ENCODE data around the gene SEC31B.

SEC31B gene

DNA sequence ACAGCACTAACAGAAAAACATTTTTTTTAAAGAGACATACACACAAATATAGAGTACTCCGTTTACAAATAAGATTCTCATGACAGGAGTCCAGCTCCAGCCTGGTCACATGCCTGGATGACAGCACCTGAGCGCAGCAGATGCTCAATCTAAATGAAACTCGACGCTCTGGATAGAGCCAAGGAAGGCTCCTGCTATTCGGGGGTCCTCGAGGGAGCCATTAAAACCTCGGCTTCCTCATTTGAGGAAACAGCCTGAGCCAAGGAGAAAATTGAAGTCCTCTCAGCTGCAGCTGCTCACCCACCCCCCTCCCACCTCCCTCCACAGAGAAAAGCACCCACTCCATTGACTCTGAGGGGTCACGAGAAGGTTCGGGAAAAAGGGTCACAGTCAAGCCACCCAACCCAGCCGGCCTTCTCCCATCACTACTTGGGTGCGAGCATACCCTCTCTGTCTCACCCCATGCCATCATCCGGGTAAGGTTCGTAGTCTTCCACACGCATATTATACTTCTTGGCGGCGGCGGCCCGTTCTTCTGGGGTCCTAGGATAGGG is 9.3 kb upstream of the SEC31B start:
- no peak for DNase-seq

- no peak for DNase-seq
These were observed 8.6 kb upstream of the SEC31B start for GRCh38 chr10:100528123-100528886.

GRCh38 chr10:100524638-100525037 is 5.0 kb upstream of the SEC31B start:
- no peak for DNase-seq

- DNase-seq = no peak
These were observed 4.5 kb upstream of the SEC31B start for GRCh38 chr10:100524206-100524605.

- DNase-seq = no peak
These were observed 3.3 kb upstream of the SEC31B start for GRCh38 chr10:100522945-100523344.

DNA sequence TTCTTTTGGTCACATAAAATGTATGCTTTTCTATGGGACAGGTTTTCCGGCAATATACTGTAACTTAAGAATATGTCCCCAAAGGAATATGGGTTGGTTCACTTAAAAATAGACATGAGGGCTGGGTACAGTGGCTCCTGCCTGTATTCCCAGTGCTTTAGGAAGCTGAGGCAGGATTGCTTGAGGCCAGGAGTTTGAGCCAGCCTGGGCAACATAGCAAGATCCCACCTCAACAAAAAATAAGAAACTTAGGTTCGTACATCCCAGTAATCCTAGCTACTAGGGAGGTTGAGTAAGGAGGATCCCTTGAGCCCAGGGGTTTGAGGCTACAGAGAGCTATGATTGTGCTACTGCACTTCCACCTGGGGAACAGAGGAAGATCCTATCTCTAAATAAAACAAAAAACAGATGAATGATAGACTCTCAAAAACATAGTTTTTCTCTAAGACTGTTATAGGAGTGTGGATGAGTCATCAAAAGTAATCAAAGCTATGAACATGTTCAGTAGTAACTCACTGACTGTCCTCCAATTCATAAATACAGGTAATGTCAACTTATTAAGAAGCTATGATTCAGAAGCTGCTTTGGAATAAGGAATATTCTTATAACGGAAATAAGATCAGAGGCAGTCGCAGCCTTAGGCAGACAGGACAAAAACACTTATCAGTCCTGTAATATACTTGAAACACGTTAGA is 2.6 kb upstream of the SEC31B start:
- DNase-seq = no peak

DNA sequence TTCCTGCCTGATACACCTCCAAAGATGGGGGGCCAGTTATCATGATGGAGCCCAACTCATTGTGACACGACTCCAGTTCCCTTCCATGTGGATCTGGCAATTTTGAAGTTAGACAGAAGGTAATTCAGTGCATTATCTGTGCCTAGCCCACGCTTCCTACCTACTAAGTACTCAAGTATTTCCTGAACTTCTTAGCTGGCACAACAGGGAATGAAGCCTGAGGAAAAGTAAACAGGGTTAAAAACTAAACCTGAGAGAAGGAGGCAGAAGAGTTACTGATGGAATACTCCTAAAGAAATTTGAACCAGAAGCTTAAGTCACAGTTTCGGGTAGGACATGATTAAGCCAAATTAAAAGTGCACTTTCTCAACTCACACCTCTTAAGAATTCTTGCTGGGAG is 1.1 kb upstream of the SEC31B start:
- no peak for DNase-seq

- DNase-seq = peak; percentile 73
These were observed 860 bp downstream of the SEC31B start for GRCh38 chr10:100518761-100519241.

DNA sequence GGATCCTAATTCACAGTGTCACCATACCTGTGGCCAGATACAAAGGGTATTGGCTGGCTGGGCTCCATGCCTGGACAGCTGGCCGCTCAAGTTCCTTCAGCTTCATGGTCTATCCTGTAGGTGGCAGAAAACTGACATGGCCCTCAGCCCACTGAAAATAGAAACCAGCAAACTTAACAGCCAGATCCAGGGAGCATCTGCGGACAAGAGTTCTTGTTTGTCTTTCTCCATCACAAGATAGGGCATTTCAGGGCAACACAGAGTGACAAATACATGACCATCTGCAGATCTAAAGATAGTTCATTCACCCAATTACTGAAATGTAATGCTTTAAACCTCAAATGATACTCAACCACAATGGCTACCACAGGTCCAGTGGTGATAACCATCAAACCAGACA is 2.8 kb downstream of the SEC31B start:
- DNase-seq = no peak

GRCh38 chr10:100515612-100516011 is 4.0 kb downstream of the SEC31B start:
- no peak for DNase-seq

GRCh38 chr10:100510533-100511308 is 8.9 kb downstream of the SEC31B start:
- no peak for DNase-seq

DNA sequence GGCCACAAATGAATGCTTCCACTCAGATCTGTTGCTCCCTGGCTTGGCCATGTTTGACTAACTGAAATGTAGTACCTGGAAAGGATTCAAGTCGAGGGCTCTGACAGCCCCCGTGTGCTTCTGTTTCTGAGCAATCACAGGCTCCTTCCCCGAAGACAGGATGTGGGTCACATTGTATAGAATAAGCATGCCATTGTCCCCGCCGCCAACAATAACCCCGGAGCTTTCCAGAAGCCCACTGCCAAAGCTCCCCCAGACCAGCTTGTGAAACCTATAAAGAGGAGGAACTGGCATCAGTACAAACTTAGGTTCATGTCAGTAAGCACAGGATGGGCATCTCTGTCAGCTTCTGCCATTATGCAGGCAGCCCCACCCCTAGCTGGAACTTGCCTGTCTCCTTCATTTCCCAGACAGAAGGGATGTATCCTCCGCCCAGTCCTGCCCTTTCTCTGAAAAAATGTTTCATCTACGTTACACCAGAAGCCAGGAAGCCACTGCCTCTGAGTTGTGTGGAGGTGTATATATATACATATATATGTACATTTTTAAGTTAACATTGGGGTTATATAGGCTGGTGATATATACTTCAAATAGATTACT is 10.3 kb downstream of the SEC31B start:
- no peak for DNase-seq

DNA sequence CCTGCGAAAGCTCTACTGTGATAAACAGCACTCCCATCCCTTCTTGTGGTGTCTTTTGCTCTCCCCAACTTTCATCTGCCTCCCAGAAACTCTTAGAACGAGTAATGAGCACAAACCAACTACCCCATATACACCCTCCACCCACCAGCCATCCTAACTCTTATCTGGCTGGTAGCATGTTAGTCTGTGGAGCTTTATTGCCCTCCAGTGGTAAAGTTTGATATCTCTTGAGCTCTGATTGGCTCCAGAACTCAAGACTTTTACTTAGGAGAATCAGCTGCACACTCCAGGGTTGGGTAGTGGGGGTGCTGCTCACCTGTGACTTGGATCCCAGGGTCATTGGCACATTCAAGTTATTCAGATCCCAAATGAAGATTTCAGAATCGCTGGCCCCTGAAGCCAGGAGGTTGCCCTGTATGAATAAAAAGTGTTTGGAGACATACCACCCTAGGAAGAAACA is 10.9 kb downstream of the SEC31B start:
- peak; percentile 62 for DNase-seq

DNA sequence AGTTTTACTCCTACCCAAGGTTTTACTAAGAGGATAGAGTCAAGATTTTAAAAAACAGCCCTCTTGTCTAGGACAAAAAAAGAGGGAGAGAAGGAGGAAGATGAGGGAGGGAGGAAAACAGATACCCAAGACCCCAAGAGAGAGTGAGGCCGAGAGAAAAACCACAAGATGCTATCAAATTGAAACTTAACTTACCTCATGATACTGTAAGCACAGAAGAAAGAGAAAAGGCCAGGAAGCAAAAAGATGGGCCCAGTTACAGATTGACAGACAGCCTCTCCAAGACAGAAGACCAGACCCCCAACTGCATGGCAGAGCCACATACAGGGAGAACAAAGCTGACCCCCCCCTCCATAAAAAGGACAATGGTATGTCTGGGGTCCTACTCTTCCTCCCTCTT is 11.4 kb downstream of the SEC31B start:
- no peak for DNase-seq

DNA sequence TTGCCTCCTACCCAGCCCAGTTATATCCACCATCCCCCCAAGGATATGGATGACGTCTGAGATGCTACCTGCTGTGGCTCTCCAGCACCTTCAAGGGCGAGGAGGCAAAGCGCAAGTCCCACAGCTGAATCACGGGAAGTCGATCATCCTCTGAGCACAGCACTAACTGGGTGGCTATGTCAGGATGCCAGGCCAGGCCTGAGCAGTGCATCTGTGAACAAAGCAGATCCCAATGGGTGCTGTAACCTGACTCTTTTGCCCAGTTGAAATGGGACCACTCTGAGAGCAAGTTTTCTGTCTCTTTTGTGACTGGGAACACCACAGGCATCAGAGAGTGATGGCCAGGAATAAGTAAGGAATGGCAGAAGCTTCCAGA is 12.3 kb downstream of the SEC31B start:
- DNase-seq = no peak

GRCh38 chr10:100506596-100507356 is 12.9 kb downstream of the SEC31B start:
- DNase-seq = no peak

GRCh38 chr10:100505164-100505563 is 14.5 kb downstream of the SEC31B start:
- DNase-seq = no peak

- DNase-seq = no peak
These were observed 15.6 kb downstream of the SEC31B start for GRCh38 chr10:100504096-100504495.

GRCh38 chr10:100502926-100503494 is 16.7 kb downstream of the SEC31B start:
- DNase-seq = no peak

GRCh38 chr10:100501423-100501822 is 18.2 kb downstream of the SEC31B start:
- DNase-seq = no peak

- DNase-seq = no peak
These were observed 21.6 kb downstream of the SEC31B start for GRCh38 chr10:100498059-100498458.

- no peak for DNase-seq
These were observed 23.1 kb downstream of the SEC31B start for GRCh38 chr10:100496567-100496966.
